ENCODE data around the gene HBE1. TPM values are rescaled to one million over a fixed set of nuclear protein-coding genes. Genes with fewer than 3 reads are reported as not detected.

The HBE1 gene
- total RNA-seq, 2 donors from 2014 or later: not detected

DNA sequence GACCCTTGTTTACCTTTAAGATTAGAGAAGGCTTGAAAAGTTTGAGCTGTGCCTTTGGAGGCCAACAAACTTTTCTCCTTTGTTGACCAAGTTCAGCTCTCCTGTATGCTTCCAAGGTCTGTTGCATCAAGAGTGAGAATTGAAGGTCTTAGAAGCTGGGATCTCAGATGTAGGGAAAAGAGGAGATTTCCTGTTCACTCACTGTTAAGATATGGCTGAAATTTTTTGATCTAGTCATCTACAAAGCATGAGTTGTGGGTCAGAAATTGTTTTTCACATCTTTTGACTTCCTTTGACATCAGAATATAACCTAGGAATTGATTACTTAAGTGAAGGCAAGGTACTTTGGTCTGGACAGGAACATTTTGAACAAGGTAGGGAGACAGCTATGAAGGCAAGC, 20.0 kb upstream of the HBE1 start:
- ATAC-seq (no peak), DNase-seq (no peak)
- TF ChIP-seq, protein P1, sequence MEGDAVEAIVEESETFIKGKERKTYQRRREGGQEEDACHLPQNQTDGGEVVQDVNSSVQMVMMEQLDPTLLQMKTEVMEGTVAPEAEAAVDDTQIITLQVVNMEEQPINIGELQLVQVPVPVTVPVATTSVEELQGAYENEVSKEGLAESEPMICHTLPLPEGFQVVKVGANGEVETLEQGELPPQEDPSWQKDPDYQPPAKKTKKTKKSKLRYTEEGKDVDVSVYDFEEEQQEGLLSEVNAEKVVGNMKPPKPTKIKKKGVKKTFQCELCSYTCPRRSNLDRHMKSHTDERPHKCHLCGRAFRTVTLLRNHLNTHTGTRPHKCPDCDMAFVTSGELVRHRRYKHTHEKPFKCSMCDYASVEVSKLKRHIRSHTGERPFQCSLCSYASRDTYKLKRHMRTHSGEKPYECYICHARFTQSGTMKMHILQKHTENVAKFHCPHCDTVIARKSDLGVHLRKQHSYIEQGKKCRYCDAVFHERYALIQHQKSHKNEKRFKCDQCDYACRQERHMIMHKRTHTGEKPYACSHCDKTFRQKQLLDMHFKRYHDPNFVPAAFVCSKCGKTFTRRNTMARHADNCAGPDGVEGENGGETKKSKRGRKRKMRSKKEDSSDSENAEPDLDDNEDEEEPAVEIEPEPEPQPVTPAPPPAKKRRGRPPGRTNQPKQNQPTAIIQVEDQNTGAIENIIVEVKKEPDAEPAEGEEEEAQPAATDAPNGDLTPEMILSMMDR (IDR thresholded peaks at IDR 0.05): no peak
- no peak for TF ChIP-seq POLR2A (IDR thresholded peaks at IDR 0.05)
- H3K27me3 ChIP-seq: no peaks in the 10 kb centered on the region
- no peaks in the 10 kb centered on the region for H3K4me1 ChIP-seq
- no peaks in the 10 kb centered on the region for H3K9me3 ChIP-seq
- intact Hi-C loops (cut with DNase I): no loop called here
- H3K4me3 ChIP-seq: no peak overlapping the region
- no peaks in the 10 kb centered on the region for H3K36me3 ChIP-seq (replicated peaks in 1 of 2; ENCODE audit: insufficient read depth in 1 of 2, low read depth in 2 of 2)
- H3K27ac ChIP-seq: no peak overlapping the region

DNA sequence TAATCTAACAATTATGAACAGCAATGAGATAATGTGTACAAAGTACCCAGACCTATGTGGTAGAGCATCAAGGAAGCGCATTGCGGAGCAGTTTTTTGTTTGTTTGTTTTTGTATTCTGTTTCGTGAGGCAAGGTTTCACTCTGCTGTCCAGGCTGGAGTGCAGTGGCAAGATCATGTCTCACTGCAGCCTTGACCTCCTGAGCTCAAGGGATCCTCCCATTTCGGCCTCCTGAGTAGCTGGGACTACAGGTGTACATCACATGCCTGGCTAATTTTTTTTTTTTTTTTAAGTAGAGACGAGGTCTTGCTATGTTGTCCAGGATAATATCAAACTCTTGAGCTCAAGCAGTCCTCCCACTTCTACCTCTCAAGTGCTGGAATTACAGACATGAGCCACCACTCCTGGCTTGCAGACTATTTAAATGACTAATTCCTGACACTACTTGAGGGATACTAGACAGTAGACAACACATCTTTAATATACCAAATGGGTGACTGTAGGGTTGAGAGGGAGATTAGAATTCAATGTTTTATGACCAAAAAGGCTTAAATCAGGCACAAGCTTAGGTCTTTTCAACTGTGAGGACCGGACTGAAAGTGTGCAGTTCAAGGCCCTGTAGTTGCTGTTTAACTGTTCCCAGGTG, 19.3 kb upstream of the HBE1 start:
- Histone ChIP-seq H3K9me3 (no peaks in the 10 kb centered on the region), H3K27me3 (no peaks in the 10 kb centered on the region), H3K4me1 (no peaks in the 10 kb centered on the region), H3K36me3 (replicated peaks in 1 of 2; ENCODE audit: insufficient read depth in 1 of 2, low read depth in 2 of 2) (no peaks in the 10 kb centered on the region), H3K27ac (no peak overlapping the region), H3K4me3 (no peak overlapping the region)
- intact Hi-C loops (cut with DNase I): no loop called here
- no peak for TF ChIP-seq POLR2A (IDR thresholded peaks at IDR 0.05)
- TF ChIP-seq, protein P1 (IDR thresholded peaks at IDR 0.05): no peak
- DNase-seq (no peak), ATAC-seq (no peak)
- WGBS, 2 donors: 70 to 77% methylated on average over 6 of the region's 6 CpGs

DNA sequence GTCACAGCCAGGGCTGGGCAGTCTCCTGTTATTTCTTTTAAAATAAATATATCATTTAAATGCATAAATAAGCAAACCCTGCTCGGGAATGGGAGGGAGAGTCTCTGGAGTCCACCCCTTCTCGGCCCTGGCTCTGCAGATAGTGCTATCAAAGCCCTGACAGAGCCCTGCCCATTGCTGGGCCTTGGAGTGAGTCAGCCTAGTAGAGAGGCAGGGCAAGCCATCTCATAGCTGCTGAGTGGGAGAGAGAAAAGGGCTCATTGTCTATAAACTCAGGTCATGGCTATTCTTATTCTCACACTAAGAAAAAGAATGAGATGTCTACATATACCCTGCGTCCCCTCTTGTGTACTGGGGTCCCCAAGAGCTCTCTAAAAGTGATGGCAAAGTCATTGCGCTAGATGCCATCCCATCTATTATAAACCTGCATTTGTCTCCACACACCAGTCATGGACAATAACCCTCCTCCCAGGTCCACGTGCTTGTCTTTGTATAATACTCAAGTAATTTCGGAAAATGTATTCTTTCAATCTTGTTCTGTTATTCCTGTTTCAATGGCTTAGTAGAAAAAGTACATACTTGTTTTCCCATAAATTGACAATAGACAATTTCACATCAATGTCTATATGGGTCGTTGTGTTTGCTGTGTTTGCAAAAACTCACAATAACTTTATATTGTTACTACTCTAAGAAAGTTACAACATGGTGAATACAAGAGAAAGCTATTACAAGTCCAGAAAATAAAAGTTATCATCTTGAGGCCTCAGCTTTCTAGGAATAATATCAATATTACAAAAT, 18.6 kb upstream of the HBE1 start:
- H3K9me3 ChIP-seq: no peaks in the 10 kb centered on the region
- no peaks in the 10 kb centered on the region for H3K4me1 ChIP-seq
- intact Hi-C loops (cut with DNase I): no loop called here
- ATAC-seq: no peak
- no peak for DNase-seq
- H3K27me3 ChIP-seq: no peaks in the 10 kb centered on the region
- no peak overlapping the region for H3K27ac ChIP-seq
- 63 to 72% methylated on average over 7 of the region's 7 CpGs for WGBS, 2 donors
- no peak for TF ChIP-seq POLR2A (IDR thresholded peaks at IDR 0.05)
- TF ChIP-seq, protein P1 (IDR thresholded peaks at IDR 0.05): no peak
- no peak overlapping the region for H3K4me3 ChIP-seq
- no peaks in the 10 kb centered on the region for H3K36me3 ChIP-seq (replicated peaks in 1 of 2; ENCODE audit: insufficient read depth in 1 of 2, low read depth in 2 of 2)

DNA sequence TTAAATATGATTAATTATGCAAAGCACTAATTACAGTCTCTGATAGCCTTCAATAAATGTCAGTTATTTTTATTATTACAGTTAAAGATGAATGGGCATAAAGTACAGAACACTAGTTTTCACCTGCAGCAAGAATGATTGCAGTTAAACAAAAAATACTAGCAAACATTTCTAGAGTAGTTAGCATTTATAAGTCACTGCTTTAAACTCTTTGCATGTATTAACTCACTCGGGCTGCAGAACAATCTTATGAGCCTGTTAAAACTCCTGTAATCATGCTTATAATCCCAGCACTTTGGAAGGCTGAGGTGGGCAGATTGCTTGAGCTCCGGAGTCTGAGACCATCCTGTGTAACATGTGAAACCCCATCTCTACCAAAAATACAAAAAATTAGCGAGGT, 17.2 kb upstream of the HBE1 start:
- no peak overlapping the region for H3K27ac ChIP-seq
- no peak for ATAC-seq
- WGBS, 2 donors: 54 to 56% methylated on average over 3 of the region's 3 CpGs
- no peaks in the 10 kb centered on the region for H3K4me1 ChIP-seq
- intact Hi-C loops (cut with DNase I): no loop called here
- TF ChIP-seq, protein P1 (IDR thresholded peaks at IDR 0.05): no peak
- TF ChIP-seq POLR2A (IDR thresholded peaks at IDR 0.05): no peak
- H3K27me3 ChIP-seq: no peaks in the 10 kb centered on the region
- H3K4me3 ChIP-seq: no peak overlapping the region
- H3K36me3 ChIP-seq (replicated peaks in 1 of 2; ENCODE audit: insufficient read depth in 1 of 2, low read depth in 2 of 2): no peaks in the 10 kb centered on the region
- DNase-seq: no peak
- no peaks in the 10 kb centered on the region for H3K9me3 ChIP-seq

Measured in body of pancreas (tissue), 4 donors.